KMS-11 (cell line): Measurements from ENCODE around the gene EEFSEC.

ENCODE experiments used
- H2AFZ ChIP-seq: fragments of 200-600 bp; sonication (generic); 2 replicates; pipeline ENCODE4 v1.6.1; 2016; ENCODE audit warnings: antibody characterized with exemption, mixed run types, low read depth
- H3K27ac ChIP-seq: fragments of 200-600 bp; sonication (generic); 2 replicates; pipeline ENCODE4 v1.6.1; 2016; ENCODE audit warnings: mild to moderate bottlenecking, mixed run types
- H3K27me3 ChIP-seq: fragments of 200-600 bp; sonication (generic); 2 replicates; pipeline ENCODE4 v1.6.1; 2017; ENCODE audit warnings: mild to moderate bottlenecking, low read depth, mixed run types, moderate library complexity; ENCODE audit not compliant: insufficient read depth
- H3K36me3 ChIP-seq: fragments of 200-600 bp; sonication (generic); 2 replicates; pipeline ENCODE4 v1.6.1; 2017; ENCODE audit warnings: mild to moderate bottlenecking, mixed run types; ENCODE audit not compliant: insufficient read depth
- H3K4me1 ChIP-seq: fragments of 200-600 bp; sonication (generic); 2 replicates; pipeline ENCODE4 v1.6.1; 2016; ENCODE audit warnings: mild to moderate bottlenecking, low read depth, mixed run types; ENCODE audit not compliant: poor library complexity, severe bottlenecking
- H3K4me2 ChIP-seq: fragments of 200-600 bp; sonication (generic); 2 replicates; pipeline ENCODE4 v1.7.0; 2016; ENCODE audit warnings: mild to moderate bottlenecking, mixed run types
- H3K4me3 ChIP-seq: fragments of 200-600 bp; sonication (generic); IDR thresholded peaks from 2 replicates; pipeline ENCODE4 v1.6.1; 2017; ENCODE audit warnings: low read depth, low read length, mixed read lengths; ENCODE audit not compliant: insufficient read depth
- H3K79me2 ChIP-seq: fragments of 200-600 bp; sonication (generic); 2 replicates; pipeline ENCODE4 v1.6.1; 2016; ENCODE audit warnings: low read depth, mixed run types; ENCODE audit not compliant: insufficient read depth
- H3K9ac ChIP-seq: fragments of 200-600 bp; sonication (generic); 2 replicates; pipeline ENCODE4 v1.6.1; 2016; ENCODE audit warnings: mild to moderate bottlenecking, mixed run types
- H4K20me1 ChIP-seq: fragments of 200-600 bp; sonication (generic); 2 replicates; pipeline ENCODE4 v1.6.1; 2016; ENCODE audit warnings: mild to moderate bottlenecking, mixed run types; ENCODE audit not compliant: insufficient read depth
- TF ChIP-seq, protein P1 (sequence below): fragments of 200-600 bp; sonication (generic); conservative IDR thresholded peaks from 2 replicates; pipeline ENCODE4 v1.6.1; 2017; ENCODE audit warnings: low read depth, mild to moderate bottlenecking, antibody characterized with exemption, low read length, moderate library complexity, mixed read lengths

EEFSEC gene

DNA sequence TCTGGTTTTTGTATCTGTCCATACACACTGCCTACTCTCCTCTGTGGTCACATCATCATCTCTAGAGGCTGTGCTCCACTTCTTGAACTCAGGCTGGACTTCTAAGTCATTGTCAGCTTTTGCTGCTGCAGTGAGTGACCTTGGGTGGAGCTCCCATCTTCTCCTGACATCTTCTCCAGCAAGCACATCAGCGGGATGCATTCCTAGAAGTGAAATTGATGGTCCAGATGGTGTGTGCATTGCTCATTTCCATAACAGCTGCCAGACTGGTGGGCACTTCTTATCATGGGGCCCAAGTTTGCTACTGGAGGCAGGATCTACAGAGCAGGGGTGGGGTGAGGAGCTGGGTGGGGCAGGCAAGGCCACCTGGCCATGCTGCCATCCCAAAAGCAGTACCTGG lies 203.5 kb downstream of the EEFSEC start:
- Histone ChIP-seq H3K27ac (no peak overlapping the region), H3K79me2 (no peaks in the 10 kb centered on the region), H3K4me1 (no peaks in the 10 kb centered on the region), H2AFZ (no peak overlapping the region), H3K27me3 (no peaks in the 10 kb centered on the region), H3K9ac (no peak overlapping the region), H3K36me3 (no peaks in the 10 kb centered on the region), H3K4me2 (no peak overlapping the region), H4K20me1 (no peaks in the 10 kb centered on the region), H3K4me3 (no peak overlapping the region)
- TF ChIP-seq, protein P1, sequence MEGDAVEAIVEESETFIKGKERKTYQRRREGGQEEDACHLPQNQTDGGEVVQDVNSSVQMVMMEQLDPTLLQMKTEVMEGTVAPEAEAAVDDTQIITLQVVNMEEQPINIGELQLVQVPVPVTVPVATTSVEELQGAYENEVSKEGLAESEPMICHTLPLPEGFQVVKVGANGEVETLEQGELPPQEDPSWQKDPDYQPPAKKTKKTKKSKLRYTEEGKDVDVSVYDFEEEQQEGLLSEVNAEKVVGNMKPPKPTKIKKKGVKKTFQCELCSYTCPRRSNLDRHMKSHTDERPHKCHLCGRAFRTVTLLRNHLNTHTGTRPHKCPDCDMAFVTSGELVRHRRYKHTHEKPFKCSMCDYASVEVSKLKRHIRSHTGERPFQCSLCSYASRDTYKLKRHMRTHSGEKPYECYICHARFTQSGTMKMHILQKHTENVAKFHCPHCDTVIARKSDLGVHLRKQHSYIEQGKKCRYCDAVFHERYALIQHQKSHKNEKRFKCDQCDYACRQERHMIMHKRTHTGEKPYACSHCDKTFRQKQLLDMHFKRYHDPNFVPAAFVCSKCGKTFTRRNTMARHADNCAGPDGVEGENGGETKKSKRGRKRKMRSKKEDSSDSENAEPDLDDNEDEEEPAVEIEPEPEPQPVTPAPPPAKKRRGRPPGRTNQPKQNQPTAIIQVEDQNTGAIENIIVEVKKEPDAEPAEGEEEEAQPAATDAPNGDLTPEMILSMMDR = no peak

DNA sequence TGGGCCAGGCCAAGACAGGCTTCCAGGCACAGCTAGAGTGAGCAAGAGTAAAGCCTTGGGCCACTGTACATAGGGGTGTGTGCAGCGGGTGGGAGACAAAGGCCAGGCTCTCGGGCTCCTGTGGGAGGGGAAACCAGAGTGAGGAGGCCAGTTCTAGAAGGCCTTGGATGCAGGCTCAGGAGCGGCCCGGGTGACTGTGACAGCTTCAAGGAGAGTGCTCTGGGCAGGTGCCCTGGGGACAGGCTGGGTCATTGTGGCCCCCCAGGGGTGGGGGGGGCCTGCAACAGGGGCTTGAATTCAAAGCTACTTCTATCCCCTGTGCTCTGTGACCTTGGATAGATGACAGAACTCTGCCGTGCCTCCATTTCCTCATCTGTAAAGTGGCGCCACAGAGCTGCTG lies 204.3 kb downstream of the EEFSEC start:
- Histone ChIP-seq H3K79me2 (no peaks in the 10 kb centered on the region), H4K20me1 (no peaks in the 10 kb centered on the region), H3K4me3 (no peak overlapping the region), H3K27me3 (no peaks in the 10 kb centered on the region), H3K27ac (no peak overlapping the region), H2AFZ (no peak overlapping the region), H3K4me2 (no peak overlapping the region), H3K36me3 (no peaks in the 10 kb centered on the region), H3K9ac (no peak overlapping the region), H3K4me1 (no peaks in the 10 kb centered on the region)
- TF ChIP-seq, protein P1 = no peak

DNA sequence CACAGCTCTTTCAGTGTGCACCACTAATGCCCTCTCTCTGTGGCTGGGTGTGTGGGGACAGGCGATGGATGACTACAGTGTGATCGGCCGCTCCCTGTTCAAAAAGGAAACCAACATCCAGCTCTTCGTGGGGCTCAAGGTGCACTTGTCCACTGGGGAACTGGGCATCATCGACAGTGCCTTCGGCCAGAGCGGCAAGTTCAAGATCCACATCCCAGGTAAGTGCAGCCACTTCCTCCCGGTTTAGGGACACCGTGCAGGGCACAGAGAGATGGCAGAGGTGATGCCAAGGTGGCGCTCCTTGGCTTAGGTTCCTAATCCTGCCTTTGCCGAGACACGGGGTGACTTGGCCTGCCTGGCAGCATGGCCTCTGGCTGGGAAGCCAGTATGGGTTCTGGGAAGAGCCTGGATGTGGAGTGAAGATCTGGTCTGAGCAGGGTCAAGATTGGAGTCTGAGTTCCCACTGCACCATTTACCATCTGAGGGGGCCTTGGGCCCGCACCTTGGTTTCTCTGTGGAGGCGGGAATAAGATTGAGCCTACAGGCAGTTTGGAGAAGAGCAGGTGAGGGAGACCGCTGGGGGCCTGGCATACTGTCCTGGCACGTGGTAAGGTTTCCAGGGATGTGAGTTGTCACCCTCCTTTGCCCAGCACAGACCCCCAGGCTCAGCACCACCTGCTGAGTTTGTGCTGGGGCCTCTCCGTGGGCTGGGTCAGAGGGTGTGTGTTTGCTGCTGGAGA lies 205.0 kb downstream of the EEFSEC start:
- no peak overlapping the region for H3K4me2 ChIP-seq
- H2AFZ ChIP-seq = no peak overlapping the region
- no peaks in the 10 kb centered on the region for H3K27me3 ChIP-seq
- H4K20me1 ChIP-seq = no peaks in the 10 kb centered on the region
- TF ChIP-seq, protein P1 = no peak
- H3K79me2 ChIP-seq = no peaks in the 10 kb centered on the region
- no peak overlapping the region for H3K4me3 ChIP-seq
- H3K36me3 ChIP-seq = no peaks in the 10 kb centered on the region
- H3K4me1 ChIP-seq = no peaks in the 10 kb centered on the region
- no peak overlapping the region for H3K9ac ChIP-seq
- H3K27ac ChIP-seq = no peak overlapping the region

DNA sequence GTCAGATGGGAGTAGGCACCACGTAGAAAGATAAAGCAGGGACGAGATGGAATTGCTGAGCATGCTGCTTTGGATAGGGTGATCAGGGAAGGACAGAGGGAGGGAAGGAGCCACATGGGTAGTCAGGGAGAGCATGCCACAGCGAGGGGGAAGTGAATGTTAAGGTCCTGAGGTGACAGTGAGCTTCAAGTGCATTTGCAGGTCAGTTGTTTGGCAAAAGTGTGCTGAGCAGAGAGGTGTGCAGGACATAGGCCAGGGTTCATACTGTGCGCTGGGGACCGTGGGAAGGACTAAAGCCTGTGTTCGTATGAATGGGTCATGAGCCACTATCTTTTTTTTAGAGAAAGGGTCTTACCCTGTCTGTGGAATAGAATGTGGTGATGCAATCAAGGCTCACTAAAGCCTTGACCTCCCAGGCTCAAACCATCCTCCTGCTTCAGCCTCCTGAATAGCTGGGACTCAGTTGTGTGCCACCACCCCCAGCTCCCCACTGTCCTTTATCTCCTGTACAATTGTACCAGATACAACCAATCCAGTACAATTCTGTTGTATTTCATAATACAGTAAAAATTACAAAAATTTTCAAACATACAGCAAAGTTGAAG lies 205.9 kb downstream of the EEFSEC start:
- TF ChIP-seq, protein P1 = no peak
- Histone ChIP-seq H3K27ac (no peak overlapping the region), H2AFZ (no peak overlapping the region), H3K4me1 (no peaks in the 10 kb centered on the region), H3K36me3 (no peaks in the 10 kb centered on the region), H3K9ac (no peak overlapping the region), H3K4me2 (no peak overlapping the region), H4K20me1 (no peaks in the 10 kb centered on the region), H3K4me3 (no peak overlapping the region), H3K27me3 (no peaks in the 10 kb centered on the region), H3K79me2 (no peaks in the 10 kb centered on the region)
